ENCODE results near the gene DPY19L3. TPM values are rescaled to one million over a fixed set of nuclear protein-coding genes. Genes with fewer than 3 reads are reported as not detected.

The DPY19L3 gene
- total RNA-seq, 1 experiment from 2014 or later = 27.8 TPM

DNA sequence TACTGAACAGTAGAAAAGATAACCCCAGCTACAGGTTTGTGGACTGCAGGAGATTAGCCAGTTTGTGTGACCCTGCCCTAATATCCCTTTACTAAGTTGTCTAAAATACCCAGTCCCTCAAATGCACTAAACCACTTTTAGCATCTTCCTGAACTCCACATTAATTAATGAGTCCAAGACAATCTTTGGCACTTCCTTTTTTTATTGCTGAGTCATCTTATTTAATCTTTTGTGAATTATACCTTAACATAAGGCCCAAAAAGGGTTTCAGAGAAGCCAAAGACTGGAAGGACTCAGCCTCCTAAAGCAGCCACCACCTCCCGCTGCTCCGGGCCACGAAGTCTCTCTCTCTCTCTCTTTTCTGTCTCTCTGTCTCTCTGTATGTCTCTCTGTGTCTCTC is 126.7 kb downstream of the DPY19L3 start:
- Histone ChIP-seq H3K4me3 (ENCODE audit: low read depth in 2 of 2, low read length in 2 of 2) (no peak overlapping the region), H3K27ac (ENCODE audit: low read length) (no peak overlapping the region), H3K9me3 (ENCODE audit: control insufficient read depth, insufficient read depth, low read depth, low read length) (peaks cover 10% of the 10 kb centered on the region; the same call in 1 of the 2 replicates), H3K4me1 (ENCODE audit: control insufficient read depth, insufficient read depth, low read length) (no peaks in the 10 kb centered on the region), H3K27me3 (ENCODE audit: control insufficient read depth, insufficient read depth, low read length) (no peaks in the 10 kb centered on the region), H3K36me3 (ENCODE audit: control insufficient read depth, insufficient read depth, low read length) (no peaks in the 10 kb centered on the region)
- in situ Hi-C loops (cut with HindIII; ENCODE audit: low pct_unique_long_range_greater_than_20kb, low sequenced_read_pairs) = no loop called here
- ChIA-PET POLR2A (no interaction called here), CTCF (no interaction called here)
- ATAC-seq (no peak), DNase-seq (ENCODE audit: low read depth, low spot score) (no peak)
- intact Hi-C loops (cut with micrococcal nuclease; ENCODE audit: unreplicated experiment) = no loop called here
- BruUV-seq (replicated peaks) = no TSS peak
- TF ChIP-seq SIN3A (IDR thresholded peaks at IDR 0.05; ENCODE audit: borderline replicate concordance, insufficient read depth, low read depth, low read length) (no peak), POLR2AphosphoS5 (IDR thresholded peaks at IDR 0.05; ENCODE audit: low read depth, low read length) (no peak), TCF7L2 (IDR thresholded peaks at IDR 0.05; ENCODE audit: low read depth, low read length) (no peak)
- TF ChIP-seq, protein P1, sequence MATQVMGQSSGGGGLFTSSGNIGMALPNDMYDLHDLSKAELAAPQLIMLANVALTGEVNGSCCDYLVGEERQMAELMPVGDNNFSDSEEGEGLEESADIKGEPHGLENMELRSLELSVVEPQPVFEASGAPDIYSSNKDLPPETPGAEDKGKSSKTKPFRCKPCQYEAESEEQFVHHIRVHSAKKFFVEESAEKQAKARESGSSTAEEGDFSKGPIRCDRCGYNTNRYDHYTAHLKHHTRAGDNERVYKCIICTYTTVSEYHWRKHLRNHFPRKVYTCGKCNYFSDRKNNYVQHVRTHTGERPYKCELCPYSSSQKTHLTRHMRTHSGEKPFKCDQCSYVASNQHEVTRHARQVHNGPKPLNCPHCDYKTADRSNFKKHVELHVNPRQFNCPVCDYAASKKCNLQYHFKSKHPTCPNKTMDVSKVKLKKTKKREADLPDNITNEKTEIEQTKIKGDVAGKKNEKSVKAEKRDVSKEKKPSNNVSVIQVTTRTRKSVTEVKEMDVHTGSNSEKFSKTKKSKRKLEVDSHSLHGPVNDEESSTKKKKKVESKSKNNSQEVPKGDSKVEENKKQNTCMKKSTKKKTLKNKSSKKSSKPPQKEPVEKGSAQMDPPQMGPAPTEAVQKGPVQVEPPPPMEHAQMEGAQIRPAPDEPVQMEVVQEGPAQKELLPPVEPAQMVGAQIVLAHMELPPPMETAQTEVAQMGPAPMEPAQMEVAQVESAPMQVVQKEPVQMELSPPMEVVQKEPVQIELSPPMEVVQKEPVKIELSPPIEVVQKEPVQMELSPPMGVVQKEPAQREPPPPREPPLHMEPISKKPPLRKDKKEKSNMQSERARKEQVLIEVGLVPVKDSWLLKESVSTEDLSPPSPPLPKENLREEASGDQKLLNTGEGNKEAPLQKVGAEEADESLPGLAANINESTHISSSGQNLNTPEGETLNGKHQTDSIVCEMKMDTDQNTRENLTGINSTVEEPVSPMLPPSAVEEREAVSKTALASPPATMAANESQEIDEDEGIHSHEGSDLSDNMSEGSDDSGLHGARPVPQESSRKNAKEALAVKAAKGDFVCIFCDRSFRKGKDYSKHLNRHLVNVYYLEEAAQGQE (IDR thresholded peaks at IDR 0.05; ENCODE audit: insufficient read depth in 1 of 2, low read depth in 2 of 2, low read length in 1 of 2) = no peak
- TF ChIP-seq, protein P2, sequence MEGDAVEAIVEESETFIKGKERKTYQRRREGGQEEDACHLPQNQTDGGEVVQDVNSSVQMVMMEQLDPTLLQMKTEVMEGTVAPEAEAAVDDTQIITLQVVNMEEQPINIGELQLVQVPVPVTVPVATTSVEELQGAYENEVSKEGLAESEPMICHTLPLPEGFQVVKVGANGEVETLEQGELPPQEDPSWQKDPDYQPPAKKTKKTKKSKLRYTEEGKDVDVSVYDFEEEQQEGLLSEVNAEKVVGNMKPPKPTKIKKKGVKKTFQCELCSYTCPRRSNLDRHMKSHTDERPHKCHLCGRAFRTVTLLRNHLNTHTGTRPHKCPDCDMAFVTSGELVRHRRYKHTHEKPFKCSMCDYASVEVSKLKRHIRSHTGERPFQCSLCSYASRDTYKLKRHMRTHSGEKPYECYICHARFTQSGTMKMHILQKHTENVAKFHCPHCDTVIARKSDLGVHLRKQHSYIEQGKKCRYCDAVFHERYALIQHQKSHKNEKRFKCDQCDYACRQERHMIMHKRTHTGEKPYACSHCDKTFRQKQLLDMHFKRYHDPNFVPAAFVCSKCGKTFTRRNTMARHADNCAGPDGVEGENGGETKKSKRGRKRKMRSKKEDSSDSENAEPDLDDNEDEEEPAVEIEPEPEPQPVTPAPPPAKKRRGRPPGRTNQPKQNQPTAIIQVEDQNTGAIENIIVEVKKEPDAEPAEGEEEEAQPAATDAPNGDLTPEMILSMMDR (IDR thresholded peaks at IDR 0.05) = no peak

Other genes starting within 250 kb of the DPY19L3 start
- gene ZNF507, start 60.2 kb upstream of the DPY19L3 start, total RNA-seq (2021; ENCODE audit: unreplicated experiment) = 28.3 TPM
- gene PDCD5, start 175.4 kb downstream of the DPY19L3 start, total RNA-seq (2021; ENCODE audit: unreplicated experiment) = 246 TPM